GM19452 (cell line): ENCODE measurements around the gene BZW1.

ENCODE experiments used
- ATAC-seq: cut with Tn5 transposase; IDR thresholded peaks from one replicate; pipeline ENCODE4 v1.9.1; 2021; ENCODE audit not compliant: unreplicated experiment

The BZW1 gene

DNA sequence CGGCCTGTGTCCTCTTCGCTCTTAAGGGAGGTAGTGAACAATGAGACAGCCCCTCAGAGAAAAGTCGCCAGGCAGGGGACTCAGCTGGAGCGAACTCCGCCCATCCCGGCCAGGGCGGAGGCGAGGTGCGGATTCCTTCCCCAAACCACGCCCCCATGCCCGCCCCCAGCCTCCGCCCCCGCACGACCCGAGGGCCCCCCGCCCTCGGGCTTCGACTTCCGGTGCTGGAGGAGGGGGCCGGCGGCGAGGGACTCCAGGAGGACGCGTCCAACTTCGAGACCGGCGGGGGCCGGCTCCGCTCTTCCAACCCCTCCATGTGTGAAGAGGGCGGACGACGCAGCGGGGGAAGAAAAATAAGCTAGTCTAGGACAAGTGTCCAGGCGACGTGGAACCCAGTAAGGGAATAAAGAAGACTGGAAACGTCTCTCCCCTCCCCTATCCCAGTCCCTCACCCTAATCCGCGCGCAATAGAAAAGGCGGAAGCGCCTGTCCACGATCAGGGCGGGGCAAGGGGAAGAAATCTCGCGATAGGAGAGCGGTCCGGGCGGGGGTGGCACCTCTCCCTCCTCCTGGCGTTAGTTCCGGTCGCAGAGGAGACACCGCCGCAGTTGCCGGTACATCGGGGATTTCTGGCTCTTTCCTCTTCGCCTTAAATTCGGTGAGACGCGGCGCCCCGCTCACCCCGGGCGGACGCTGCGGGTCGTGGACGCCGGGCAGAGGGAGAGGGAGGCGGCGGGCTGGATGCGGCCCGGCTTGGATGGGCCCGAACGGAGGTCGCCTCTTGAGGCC is at the start of gene BZW1:
TSS of gene BZW1 (plus strand) at position 578 of the 789 bp plus-strand sequence. CDS start 1,308 bp downstream, outside the sequence.
- peak; percentile 70 for ATAC-seq

DNA sequence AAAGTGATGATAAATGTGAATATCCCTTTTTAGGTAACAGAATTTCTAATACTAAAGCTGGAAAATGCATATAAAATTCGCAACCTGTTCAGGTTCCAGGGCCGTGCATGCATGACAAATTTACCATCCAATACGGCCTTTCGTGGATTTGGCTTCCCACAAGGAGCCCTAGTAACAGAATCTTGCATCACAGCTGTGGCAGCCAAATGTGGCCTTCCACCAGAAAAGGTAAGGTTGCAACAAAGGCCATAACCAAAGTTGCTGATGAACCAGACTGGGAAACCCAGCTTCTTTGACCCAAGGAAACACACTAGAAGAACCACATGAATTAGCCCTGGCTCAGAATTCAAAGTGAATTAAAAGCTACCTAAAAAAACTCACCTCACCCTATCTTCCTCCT is 49.6 kb upstream of the BZW1 start:
- ATAC-seq = no peak

DNA sequence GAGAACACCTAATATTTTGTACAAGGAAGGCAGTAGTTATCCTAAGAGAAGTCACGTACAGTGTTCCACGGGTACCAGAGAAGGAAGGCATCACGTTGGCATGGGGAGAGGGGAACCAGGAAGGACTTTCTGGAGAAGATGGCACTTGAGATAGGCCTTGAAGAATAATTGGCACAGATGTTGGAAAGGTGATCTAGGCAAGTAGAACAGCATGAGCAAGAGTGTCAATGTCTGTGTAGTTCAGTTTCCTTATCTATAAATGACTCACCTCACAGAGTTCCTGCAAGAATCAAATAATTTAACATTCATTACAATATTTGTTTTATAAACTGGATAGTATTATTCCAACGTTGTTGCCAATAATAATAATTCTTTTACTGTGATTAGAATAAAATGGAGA is 48.3 kb upstream of the BZW1 start:
- ATAC-seq = no peak

DNA sequence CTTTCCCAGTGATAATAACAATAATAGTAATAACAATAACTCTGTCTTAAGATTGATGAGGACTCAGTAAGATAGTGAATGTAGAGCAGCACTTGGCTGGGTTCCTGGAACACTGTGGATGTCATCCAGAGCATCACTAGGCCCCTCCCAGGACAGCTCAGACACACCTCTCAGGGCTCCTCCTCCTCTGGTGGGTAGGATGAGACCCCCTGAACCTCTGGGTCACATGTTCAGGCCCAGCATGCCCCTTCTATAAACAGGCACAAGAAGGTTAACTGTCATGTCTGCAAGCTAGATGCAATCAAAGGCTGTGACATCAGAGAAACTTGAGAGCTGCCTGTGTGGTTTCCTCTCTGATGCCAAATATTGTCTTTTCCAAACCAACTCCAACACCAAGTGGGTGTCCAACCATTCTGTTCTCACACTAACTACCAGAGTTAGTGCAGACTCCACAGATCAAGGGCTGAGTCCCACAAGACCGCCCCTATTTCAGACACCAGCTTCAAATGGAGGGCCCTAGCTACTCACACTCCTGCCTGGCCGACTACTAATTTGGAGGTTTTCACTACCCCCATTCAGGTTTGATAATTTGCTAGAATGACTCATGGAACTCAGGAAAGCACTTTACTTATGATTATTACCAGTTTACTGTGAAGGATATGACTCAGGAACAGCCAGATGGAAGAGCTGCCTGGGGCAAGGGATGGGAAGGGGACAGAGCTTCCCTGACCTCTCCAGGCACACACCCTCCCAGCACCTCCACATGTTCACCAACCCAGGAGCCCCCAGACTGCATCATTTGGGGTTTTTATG is 46.4 kb upstream of the BZW1 start:
- ATAC-seq = no peak

DNA sequence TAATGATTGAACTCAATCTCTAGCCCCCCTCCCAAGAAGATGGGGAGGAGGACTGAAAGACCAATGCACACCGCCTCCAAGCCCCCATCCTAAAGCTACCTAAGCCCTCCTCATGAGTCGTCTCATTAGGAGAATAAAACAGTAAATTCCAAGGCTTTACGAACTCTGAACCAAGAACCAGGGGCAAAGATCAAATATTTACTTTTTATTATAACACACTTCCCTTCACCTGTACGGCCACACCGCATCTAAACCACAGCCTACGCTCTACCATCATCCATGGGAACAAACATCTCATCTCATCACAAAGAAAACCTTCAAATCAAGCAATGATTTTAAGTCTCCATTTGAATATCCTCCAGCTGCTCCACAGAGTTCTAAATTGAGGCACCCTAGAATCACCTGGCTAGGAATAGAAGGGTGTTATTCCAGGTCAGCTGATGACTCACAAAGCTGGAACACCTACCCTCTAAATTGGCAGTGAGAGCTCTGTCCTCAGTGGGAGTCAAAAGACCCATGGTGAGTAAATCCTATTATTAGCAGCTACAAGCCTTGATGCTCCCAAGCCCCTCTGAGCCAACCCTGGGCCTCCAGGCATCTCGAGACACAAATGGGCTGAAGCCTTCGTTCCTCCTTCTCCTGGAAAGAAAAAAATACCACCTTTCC is 45.6 kb upstream of the BZW1 start:
- no peak for ATAC-seq

DNA sequence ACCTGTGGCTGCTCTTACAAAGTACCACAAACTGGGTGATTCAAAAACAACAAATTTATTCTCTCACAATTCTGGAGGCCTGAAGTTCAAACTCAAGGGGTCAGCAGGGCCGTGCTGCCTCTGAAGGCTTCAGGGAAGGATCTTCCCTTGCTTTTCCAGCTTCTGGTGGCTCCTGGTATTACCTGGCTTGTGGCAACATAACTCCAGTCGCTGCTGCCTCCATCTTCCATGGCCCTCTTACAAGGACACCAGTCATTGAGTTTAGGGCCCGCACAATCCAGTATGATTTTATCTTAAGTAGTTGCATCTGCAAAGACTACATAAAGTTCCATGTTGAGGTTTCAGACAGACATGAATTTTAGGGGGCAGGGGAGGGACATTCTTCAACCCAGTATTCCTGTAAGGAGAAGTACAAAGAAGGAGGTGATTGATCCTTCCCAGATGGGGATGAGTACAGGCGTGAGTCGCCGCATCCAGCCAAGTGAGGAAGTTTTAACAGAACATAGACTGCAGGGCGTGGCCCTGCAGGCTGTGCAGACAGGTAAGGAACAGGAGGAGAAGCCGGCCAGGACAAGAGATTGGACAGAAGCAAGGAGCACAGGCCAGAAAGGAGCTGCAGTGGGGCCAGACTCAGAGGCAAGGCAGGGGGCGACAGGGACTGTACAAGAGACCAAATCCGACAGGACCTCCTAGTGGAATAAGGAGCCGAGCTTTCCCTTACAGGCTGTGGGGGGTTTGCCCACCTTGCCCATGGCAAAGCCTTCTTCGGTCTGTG is 44.4 kb upstream of the BZW1 start:
- ATAC-seq = no peak

DNA sequence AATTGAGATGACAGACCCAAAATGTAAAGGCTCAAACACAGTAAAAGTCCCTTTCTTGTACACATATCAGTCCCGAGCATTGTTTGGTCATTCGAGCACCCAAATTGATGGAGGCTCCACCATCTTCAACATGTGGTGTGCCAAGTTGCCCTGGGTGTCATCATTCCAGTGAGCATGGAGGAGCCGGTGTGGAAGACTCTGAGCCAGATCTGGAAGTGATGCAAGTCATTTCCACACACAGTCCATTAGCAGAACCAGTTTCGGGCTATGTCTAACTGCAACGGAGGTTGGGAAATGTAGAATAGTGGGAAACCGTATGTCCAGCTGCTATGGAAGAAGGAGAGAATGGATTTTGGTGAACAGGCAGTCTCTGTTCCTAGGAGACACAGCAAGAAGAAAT is 40.9 kb upstream of the BZW1 start:
- no peak for ATAC-seq

DNA sequence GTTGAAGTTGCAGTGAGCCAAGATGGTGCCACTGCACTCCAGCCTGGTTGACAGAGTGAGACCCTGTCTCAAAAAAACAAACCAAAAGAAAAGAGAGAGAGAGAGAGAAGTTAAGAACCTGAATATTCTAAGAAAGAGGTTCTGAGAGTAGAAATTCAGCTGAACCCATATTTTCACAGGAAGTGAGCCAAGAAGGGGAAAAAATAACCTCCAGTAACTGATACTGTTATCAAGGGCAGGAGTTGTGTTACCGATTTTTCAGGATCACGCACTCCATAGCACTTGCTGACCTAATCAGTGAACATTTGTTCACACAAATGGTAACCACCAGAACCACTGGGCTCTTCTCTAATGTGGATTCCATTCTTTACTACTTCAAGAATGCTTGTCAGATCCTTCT is 39.1 kb upstream of the BZW1 start:
- no peak for ATAC-seq

DNA sequence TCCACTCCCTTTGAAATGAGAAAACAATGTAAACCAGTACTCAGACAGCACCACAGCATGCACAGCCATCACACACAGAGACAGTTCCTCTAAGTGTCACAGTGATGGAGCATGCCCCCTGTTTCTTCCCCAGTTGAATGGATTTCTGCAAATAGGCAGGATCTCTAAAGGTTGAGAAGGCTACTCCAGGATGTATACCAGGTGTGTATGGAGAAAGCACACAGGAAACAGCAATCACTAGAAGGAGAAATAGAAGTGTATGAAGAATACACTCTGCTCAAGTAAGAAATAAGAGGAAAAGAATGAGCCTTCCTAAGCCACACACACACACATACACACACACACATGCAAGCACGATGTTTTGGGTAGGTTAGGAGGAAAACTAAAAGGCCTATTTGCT is 38.6 kb upstream of the BZW1 start:
- no peak for ATAC-seq

DNA sequence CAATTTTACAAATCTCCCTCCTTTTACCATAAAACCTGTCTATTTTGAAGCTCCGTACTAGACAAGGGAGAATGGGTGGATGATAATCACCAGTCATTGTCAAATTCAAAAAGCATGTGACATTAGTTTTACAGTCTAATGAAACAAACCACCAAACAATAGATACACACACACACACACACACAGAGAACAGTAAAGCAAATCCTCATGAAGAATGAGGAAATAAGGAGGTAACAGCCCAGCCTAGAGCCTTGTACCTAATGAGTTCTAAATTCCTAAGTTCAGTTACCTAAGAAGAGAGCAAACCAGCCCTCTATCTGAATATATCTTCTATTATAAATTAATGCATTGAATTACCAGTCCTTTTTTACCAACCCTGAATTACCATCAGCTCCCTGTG is 36.8 kb upstream of the BZW1 start:
- no peak for ATAC-seq

DNA sequence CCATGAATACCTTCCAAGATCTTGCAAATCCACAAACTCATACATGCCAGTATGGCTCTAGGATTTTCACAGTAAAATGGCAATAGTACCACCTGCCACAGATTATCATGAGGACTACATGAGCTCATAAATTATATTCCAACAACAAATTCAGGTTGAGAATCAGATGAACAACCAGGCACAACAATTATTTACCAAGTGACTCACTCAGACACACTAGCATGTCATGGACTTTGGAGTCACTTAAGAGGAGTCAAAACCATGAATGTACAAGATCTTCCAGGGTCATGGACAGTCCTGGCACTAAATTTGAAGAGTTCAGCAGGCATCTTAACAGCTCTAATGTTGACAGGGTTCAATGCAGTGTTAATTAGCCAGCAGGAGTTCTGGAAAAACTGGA is 34.4 kb upstream of the BZW1 start:
- no peak for ATAC-seq

DNA sequence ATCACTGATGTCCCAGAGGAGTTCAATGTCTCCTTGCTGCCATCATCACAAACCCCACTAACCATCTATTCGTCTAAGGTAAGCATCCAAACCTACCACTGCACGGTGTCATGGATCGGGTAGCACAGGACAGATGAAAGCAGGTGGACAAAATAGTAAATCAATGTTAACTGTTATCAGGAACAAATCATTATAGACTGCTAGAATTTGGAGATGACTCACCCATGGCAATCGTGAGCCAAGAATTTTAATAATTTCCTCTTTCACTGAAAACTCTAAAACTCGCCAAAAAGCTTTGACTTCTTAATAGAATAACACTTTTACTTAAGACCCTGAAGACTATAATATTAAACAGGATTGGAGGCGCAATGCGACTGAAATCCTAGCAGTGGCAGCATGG is 33.7 kb upstream of the BZW1 start:
- no peak for ATAC-seq

DNA sequence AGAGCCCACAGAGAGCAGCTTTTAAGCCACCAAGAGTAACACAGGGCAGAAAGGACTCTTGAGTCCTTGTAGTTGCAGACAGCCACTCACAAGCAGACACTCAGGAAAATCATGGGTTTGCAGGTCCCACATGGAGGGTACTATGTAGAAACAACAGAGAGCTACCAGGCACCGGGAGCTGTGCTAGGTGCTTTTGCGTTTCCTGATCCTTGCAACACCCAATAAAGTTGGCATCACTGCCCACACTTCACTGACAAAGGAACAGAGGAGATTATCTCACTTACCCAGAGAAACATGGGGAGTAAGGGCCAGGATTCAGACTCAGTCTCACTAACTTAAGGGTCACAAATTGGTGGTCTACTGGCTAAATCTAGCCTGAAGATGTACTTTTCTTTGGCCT is 32.5 kb upstream of the BZW1 start:
- ATAC-seq = no peak

DNA sequence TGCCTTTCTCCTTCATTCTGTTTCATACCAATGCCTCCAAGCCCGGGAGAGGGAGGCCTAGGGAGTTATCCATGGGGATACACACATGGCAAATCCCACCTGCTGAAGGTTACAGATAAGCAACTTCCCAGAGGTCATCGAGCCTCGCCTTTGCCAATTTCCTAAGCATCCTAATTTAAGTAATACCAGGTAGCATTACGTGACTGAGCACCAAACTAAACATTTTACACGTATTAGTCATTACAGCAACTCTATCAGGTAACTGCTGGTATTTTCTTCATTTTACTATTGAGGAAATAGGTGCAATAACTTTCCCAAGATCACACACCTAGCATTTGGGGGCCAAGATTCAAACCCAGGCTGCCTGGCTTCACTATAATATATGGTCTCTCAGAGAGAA is 30.1 kb upstream of the BZW1 start:
- no peak for ATAC-seq

DNA sequence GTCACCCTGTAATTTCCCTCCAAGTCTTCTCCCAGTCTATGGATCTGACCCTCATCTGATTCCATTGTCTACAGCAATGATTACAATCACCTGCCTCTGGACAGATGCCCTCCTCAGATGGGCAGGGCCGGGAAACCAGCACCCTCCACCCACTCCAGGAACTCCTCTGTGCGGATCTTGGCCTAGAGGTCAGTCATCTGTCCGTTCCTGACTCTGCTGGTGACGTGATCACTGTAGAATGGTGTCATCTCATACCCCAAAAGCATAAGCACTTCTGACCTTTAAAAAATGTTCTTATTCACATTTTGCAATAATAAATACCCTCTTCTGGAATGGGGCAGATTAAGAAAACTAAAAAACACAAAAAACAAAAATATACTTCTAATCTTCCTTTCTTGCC is 29.5 kb upstream of the BZW1 start:
- ATAC-seq = no peak

DNA sequence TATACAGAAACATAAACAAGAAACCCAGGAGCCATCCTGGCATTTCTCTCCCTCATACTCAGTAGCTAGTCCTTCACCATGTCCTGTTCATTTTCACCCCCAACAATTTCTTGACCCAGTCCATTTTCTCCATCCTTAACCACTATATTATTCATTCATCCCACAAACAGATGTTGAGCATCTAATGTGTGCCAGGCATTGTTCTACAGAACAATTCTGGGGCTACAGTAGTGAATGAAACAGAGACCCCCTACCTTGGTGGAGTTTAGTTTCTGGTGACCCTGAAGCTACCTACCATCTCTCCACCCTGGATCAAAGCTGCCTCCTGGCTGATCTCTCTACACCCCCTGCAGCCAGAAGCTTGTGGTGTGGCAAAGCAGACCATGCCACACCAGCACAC is 27.5 kb upstream of the BZW1 start:
- ATAC-seq = no peak

DNA sequence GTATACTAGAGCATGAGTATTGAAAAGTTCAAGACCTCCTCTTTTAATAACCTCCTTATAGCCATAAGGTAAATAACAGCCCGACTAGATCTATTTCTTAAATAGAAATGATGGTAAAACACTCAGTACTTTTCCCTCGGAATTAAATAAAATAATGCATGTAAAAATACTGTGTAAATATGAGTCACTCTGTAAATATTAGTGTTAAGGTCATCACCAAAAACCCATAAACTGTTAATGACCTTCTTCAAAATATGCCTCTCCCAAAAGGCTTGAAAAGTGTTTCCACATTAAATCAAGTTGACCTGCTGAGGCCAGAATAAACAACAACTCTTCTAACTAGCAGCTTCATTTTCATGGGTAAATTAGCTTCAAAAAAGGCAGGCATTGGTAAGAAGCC is 25.3 kb upstream of the BZW1 start:
- ATAC-seq = no peak

DNA sequence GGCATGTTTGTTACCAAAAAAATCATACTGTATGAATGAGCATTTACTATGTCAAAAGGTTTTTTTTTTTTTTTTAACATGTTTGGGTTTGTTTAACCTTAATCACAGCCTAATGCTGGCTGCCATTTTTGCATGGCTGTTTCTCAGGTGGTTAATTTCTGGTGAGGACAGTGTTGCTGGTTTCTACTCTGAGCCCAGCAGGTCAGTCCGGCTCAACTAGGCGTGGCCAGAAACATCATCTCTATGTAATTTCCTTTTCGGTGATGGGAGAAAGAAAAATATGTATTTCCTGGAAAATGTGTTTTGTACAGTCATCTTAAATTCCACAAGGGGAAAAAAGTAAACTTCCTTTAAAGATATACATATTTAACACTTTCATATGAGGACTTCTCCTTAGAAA is 24.9 kb upstream of the BZW1 start:
- no peak for ATAC-seq

DNA sequence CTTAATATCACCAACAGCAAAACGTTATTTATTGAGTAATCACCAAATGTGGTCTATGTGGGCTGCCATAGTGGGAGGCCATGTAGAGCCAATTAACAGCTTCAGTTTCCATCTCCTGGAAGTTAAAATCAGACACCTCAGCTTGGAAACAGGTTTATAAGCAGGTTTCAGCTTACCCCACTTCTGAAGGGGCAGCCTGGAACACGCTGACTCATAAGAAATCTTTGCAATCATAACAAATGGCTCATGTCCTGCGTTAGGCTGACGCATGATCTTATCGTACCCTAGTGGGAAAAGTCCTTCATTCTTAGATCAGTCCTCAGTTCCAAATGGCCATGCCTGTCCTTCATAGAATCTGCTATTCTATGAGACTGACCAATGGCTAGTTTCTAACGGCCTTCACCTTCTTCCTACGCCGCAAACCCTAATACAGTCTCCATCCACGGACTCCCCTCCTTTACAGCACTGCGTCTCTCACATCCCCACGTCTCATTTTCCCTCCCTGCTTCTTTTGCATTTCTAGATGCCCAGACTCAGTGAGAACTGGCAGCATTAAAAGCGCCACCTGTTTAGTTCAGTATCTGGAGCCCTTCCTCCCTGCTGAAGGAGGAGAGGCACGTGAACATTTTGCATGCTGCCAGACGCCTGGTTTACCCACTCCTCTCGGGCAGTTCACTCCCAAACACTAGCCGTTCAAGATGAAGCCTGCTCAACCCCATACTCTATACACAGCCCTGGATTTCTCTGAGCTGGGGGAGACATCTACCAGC is 24.2 kb upstream of the BZW1 start:
- ATAC-seq = no peak

DNA sequence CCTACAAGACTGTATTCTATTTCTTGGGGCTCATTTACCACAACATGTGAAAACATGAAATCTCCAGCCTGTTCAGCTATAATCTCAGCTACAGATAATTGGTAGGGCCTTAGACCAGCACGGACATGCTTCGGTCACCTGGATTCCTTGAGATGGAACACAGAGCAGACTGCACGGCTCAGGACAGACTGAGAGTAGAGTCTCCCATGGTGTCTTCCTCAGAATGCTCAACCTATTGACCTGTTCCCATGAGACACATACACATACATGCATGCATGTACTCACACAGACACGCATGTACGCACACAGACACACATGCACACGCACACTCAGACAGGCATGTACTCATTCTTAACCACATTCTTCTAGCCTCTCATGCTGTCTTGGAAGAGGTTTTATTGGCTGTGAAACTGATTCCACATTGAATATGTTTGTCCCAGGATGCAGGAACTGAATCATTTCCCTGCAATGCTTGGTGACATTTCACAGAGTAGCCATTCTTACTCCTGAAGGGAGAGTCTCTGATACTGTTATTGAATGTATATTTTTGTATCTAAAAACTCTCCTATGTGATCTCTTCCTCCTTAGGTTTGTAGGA is 23.5 kb upstream of the BZW1 start:
- ATAC-seq = no peak
